Measurements from ENCODE around the gene SEH1L.
"Not testable (repeated sequence)": the region's sequence is repeated elsewhere in the genome, so short reads cannot be mapped to it uniquely, and the experiment has no call there.

SEH1L gene, protein sequence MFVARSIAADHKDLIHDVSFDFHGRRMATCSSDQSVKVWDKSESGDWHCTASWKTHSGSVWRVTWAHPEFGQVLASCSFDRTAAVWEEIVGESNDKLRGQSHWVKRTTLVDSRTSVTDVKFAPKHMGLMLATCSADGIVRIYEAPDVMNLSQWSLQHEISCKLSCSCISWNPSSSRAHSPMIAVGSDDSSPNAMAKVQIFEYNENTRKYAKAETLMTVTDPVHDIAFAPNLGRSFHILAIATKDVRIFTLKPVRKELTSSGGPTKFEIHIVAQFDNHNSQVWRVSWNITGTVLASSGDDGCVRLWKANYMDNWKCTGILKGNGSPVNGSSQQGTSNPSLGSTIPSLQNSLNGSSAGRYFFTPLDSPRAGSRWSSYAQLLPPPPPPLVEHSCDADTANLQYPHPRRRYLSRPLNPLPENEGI

DNA sequence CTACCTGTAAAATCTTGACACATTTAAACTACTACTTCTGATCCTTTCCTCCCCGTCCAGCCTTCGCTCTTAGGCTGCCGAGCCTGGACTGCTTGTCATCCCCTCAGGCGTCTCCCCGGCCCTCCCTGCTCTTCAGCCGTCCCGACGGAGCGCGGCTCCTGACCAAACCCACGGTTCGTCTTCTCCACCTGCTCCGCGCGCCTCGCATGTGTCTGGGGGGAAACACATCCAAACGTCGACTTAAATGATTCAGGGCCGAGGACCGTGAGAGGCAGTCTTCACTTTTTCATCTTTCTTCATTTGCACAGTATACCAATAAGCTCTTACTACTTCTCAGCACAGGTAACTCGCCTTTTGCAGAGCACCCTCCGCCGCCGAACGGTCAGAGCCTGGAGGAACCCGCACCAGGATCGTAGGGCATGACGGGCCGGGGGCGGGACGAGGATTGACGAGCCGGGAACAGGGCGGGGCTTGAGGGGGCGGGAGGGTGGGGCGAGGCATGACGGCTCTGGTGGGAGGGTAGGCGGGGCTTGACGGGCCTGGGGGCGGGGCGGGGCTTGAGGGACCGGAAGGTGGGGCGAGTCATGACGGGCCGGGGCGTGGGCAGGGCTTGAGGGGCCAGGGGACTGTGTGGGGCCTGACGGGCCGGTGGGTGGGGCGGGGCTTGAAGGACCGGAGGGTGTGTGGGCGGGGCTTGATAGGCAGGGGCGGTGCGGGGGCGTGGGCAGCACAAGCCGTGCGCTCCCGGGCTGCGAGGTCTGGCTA lies at the start of gene SEH1L:
Gene SEH1L, plus strand, starts transcription at position 727 of the 765 bp plus-strand sequence. CDS start 111 bp downstream, outside the sequence.
- DNase-seq (ENCODE audit: low read depth), result peak; percentile 95

DNA sequence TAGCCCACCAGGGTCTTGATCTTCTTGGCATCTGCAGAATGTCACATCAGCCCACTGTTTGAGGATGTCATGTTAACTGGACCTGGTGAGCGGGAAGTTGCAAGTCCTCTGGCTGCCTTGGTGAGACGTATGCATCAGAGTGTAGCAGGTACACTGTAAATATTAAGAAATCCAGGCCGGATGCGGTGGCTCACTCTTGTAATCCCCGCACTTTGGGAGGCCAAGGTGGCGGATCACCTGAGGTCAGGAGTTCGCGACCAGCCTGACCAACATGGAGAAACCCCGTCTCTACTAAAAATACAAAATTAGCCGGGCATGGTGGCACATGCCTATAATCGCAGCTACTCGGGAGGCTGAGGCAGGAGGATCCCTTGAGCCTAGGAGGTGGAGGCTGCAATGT lies 46.6 kb upstream of the SEH1L start:
- DNase-seq (ENCODE audit: low read depth), result not testable (repeated sequence)

DNA sequence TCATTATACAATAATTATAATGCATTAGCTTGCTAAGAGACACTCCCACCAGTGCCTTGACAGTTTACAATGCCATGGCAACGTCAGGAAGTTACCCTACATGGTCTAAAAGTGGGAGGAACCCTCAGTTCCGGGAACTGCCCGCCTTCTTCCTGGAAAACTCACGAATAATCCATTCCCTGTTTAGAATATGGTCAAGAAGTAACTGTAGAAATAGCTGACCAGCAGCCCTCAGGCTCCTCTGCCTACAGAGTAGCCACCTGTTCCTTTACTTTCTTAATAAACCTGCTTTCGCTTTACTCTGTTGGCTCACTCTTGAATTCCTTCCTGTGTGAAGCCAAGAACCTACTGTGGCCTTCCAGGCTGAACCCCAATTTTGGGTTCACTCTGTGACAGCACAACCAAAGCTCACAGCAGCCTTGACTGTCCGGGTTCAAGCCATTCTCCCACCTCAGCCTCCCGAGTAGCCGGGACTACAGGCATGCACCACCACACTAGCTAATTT lies 43.7 kb upstream of the SEH1L start:
- DNase-seq (ENCODE audit: low read depth), result peak; percentile 32

DNA sequence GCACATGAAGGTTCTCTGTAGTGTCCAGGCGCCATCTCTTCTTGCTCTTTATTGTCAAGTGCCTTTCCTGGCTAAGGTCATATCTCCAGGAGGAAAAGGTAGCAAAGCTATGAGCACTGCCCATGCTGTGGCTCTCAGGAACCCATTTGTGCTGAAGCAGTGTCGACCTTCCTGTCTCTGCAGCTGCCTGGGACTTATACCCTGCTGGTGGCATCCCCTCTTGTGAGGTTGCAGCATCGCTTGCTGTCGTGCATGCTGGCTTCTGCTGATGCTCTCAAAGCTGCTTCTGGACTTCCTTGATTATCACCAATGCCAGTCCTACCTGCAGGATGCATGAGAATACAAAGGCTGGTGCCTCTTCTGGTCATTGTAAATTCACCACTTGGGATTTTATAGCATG lies 41.7 kb upstream of the SEH1L start:
- DNase-seq (ENCODE audit: low read depth), result no peak

DNA sequence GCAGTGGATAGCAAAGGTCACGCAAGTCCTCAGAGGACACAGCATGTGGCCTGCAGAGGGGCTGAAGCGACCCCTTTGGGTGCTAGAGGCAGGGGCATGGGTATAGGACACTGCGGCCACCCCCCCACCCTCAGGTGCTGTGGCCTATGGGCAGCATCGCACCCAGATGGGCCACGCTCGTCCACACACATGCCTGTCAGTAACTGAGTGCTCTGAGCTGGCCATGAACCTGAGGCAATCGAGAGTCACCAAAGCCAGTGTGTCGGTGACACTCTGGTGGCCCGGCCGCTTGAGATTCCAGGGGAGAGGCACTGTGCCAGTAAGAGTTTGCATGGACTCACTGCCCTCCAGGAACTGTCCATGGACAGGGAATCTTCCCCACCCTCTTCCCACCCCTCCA lies 41.0 kb upstream of the SEH1L start:
- no peak for DNase-seq (ENCODE audit: low read depth)

DNA sequence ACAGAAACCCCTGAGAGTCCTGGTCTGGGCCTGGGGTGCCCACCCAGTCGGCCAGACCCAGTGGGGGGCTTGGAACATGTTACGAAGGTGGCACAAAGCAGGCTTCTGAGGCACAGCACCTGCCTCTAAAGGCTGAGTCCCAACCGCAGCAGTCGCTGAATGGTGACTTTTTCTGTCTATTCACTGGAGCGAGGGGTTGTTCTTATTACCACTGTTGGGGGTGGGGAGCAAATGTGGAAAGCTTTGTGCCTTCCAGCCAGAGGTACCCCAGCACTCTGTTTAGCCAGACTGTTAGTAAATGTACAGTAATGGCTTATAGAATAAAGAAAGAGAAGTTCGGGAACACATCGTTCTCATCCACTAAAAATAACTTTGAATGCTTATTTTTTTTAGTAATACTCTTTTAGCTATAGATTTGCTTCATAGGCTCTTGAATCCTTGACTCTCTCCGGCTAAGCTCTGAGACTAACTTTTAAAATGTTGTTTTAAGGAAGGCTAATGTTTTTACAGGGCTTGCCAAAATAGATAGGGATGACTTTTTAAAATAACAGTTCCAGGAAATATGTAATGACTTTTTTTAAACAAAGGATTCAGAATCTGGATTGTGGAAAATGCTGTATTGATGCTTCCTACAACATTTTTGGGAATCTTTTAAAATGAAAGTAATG lies 40.4 kb upstream of the SEH1L start:
- DNase-seq (ENCODE audit: low read depth), result no peak

DNA sequence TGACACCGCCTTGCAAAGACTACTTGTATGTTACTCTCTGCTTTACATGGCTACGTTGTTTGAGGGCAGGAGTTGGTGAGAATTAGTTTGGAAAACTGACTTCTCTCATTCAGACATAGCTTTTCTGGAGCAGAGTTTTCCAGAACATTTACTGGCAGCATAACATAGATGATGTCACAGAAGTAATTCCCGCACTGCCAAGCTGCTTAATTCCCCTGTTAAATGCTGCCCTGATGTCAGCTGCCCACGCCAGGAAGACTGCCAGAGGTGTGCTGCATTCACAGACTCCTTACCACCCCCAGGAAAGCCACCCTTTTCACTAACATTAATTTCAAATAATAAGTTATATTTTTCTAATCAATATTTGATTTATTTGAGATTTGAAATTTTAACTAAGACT lies 39.1 kb upstream of the SEH1L start:
- no peak for DNase-seq (ENCODE audit: low read depth)

DNA sequence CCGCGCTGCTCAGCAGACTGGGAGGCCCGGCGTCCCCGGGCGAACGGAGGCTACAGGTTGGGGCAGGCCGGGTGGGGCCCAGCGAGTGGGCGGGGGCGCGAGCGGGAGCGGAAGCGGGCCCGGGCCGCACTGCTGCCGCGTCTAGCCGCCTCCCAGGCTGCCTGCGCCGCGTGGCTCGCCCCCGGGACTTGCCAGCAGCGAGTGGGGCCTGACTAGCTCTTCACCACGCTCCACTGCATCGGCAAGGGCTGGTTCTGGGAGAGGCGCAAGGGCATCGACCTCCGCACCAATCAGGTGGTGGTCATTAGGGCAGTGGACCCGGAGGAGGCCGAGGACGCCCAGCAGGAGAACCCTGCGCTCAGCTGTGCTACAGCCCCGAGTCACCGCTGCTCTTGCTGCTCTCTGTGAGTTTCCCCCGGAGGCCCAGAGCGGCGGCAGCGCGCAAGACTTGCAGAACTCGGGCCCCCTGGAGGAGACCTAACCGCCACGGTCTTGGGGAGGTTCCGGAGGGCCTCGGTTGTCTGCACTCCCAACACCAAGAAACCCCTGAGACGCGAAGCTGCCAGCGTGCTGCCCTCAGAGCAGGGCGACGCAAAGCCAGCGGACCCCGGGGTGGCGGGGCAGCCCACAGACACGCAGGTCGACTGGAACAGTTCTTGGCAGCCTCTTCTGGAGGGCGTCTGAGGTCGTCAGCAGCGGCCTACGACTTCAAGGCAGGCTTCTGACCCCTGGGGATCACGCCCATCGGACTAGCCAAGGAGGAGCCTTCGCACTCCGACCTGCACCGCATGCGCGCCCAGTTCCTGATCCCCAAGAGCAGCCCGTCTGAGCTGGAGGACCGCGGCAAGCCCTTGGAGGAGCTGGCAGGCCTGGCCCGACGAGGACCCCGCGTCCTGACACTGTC lies 36.5 kb upstream of the SEH1L start:
- DNase-seq (ENCODE audit: low read depth), result peak; percentile 21

DNA sequence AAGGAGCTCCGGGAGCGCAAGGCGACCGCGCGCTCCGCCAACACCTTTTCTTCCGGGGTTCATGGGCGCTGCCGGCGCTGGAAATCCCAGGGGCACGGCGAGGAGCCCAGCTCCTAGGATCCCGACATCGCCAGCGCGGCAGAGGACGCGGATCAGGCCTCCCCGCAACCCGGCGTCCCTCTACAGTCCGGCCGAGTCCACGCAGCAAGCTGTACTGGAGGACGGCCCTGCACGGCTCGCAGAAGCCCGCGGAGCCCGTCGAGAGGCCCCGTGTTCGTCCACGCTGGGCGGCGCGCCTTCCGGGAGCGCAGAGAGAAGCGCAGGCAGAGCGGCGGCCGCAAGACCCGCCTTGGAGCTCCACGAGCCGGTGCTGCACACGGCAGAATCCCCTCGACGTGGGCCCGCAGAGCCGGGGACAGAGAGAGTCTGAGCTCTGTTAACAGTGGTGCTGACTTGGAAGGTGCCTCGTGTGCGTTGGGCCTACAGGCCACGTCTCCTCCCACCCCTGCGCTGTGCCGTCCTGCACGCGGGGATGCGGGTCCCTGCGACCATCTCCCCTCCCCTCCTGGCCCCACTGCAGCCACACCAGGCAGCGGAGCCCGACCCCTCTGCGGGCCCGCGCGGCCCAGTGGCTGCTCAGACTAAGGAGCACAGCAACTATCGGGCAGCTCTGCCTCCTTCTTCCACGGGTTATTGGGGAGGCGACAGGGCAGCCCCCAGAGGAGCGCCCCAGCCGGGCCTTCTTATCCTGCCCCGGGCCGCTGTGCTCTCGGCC lies 35.7 kb upstream of the SEH1L start:
- DNase-seq (ENCODE audit: low read depth), result no peak

DNA sequence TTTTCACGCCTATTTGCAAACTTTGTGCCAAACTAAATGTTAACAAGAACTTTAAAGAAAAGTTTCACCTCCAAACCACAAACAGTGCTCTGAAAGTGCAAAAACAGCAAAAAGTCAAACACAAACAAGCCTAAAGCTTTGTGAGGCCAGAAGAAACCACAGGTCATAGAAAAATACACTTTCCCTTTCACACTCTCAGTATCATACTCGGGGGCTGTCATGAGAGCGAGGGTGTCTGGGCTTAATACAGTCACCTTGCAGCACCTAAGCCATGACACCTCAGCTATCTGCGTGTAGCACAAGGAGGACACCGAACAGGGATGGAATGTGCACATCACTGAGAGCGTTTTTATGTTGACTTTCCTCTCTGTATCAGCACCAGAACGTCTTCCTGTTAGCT lies 26.6 kb upstream of the SEH1L start:
- DNase-seq (ENCODE audit: low read depth), result no peak

DNA sequence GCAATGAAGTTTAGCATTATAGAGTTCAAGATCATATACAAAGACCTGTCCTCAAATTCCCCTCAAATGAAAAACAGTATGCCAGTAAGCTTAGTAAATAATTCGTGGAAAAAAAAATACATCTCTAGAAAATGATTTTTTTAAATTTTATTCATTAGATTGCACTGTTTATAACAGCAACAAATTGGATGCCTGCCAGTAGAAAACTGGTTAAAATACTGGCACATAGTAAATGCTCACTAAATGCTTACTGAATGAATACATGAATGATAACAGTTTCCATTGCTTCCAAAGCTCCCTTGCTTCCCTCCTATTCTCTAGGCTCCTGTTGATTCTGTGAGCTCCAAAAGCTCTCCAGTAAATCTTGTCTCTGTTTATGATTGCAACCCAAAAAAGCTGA lies 25.5 kb upstream of the SEH1L start:
- no peak for DNase-seq (ENCODE audit: low read depth)

DNA sequence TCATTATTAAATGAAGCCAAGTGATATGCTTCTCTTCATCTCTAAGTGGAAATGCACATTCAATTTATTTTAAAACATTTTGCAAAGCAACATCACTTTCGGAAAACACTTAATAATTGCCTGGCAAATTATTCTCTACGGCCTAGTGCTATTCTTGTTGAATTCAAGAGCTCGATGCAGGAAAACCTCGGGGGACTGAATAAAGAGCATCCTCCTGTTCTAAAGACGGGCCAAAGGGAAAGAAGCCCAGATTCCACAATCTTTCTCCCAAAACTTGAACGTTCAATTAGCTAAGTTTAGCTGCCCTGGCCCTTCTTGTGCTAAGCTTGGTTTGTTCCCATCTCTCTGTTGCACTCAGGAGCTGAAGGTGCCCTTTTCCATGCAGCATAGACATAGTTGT lies 23.2 kb upstream of the SEH1L start:
- no peak for DNase-seq (ENCODE audit: low read depth)

DNA sequence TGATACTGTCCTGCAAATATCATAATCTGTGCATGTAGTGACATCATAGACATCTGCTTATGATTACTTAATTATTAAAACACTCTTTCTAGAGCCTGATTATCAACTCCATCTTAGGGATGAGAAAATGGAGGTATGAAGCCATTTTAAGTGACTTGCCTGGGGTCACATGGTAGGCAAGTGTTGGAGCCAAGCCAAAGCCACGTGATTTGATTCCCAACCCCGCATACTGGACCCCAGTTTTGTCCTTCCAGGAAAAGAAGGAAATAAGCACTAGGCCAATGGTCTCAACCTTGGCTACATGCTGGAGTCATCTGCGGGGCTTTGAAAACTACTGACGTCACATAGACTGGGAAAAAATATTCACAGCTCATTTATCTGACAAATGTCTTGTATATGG lies 19.6 kb upstream of the SEH1L start:
- DNase-seq (ENCODE audit: low read depth), result no peak

DNA sequence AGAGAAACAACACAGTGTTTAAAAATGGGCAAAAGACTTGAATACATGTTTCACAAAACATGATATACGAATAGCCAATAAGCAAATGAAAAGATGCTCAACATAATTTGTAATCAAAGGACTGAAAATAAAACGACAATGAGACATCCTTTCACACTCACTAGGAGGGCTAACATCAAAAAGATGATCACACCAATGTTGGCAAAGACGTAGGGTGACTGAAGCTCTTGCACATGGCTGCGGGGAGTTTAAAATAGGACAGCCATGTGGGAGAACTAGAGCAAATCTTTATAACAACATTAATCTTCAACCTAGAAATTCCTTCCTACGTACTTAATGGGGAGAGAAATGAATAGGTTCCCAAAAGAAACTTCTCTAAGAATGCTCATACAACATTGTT lies 19.2 kb upstream of the SEH1L start:
- DNase-seq (ENCODE audit: low read depth), result no peak

DNA sequence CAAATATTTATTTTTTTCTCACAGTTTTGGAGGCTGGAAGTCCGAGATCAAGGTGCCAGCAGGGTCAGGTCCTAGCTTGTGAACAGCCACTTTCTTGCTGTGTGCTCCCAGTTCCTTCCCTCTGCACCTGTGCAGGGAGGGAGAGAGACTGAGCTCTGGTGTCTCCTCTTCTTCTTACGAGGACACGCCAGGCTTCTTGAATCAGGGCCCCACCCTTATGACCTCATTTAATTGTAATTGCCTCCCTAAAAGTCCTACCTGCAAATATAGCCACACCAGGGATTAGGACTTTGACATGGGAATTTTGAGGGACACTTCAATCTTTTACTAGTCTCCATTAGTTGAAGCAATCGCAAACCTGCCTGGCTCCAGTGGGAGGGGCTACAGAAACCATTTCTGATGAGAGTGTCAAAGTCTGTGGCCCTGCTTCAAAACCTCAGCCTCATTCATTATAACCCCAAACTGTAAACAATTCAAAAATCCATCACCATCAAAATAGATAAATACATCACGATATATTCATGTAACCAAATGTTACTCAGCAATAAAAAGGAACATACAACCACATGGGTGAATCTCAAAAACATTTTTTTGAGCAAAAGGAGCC lies 18.2 kb upstream of the SEH1L start:
- DNase-seq (ENCODE audit: low read depth), result no peak

DNA sequence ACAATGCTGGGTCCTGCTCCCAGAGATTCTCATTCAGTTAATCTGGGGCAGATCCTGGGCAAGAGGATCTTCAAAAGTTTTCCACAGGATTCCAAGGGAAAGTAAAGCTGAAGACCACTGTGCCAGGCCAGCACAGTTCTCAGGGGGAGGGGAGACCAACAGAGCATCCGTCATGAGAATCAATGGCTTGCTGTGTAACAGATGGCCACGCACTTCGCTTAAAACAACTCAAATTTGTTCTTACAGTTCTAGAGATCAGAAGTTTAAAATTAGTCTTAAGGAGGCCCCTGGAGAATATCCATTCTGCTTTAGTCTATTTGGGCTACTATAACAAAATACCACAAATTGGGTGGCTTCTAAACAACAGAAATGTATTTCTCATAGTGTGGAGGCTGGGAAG lies 17.4 kb upstream of the SEH1L start:
- DNase-seq (ENCODE audit: low read depth), result no peak

DNA sequence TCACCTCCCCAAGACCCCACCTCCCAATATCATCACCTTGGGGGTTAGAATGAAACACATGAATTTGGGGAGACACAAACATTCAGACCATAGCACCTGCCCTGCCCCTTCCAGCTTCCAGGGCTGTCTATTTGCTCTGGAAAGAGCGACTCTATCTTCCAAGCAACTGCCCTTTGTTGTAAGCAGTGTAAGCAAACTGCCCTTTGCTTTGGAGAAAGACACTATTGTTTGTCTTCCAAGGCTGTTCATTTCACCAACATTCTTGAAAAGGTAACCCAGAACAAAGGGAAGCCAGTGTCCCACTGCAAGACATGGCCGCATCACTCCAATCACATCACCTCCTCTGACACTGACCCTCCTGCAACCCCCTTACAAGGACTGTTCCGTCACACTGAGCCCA lies 16.9 kb upstream of the SEH1L start:
- DNase-seq (ENCODE audit: low read depth), result no peak

DNA sequence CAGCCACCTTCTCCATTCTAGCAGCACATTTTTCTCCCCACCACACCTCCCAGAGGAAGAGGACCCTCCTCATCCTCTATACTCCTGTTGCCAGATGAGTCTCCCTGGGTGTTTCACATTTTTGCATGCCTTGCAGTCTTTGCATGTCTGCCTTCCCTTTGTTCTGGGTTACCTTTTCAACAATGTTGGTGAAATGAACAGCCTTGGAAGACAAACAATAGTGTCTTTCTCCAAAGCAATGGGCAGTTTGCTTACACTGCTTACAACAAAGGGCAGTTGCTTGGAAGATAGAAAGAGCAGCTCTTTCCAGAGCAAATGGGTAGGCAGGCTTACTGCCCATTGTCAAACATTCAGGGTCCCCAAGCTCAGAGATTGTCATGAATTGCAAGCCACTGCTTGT lies 14.5 kb upstream of the SEH1L start:
- no peak for DNase-seq (ENCODE audit: low read depth)

DNA sequence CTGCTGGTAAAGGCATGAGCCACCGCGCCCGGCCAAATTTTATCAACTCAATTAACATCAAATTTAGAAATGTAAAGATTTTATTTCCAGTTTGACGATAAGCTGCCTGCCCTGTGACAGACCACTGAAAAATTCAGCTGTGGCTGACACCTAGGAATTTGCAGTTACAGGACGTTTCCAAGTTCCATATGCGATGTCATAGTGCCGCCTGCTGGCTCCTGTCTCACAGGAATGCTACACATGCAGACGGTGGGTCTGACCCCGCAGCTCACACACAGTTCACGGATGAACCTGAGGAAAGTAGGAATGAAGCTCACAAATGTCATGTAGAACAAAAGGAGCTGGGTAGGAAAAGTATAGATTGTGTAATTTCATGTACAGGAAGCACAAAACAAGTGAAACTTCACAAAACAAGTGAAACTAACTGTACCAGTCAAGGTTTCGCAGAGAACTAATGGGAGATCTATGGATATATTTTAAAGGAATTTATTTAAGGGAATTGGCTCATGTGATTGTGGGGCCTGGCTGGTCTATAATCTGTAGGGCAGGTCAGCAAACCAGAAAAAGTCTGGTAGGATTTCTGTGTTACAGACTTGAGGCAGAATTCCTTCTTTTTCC lies 13.2 kb upstream of the SEH1L start:
- DNase-seq (ENCODE audit: low read depth), result peak; percentile 79

DNA sequence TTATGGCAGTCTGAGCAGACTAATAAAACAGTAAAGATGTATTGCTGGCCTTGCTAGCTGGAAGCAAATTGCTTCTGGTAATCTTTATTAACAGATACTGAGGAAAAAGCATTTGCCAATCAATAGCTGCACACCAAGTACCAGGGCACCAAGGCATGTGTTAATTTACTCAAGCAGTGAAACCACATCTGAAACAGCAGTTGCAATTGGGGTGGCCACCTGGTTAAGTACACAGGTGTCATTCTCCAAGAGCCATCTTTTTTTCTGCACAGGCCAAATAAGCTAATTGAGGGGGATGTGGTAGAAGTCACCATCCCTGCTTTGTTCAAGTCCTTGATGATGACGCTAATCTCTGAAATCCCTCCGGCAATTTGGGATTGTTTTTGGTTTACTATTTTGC lies 8.6 kb upstream of the SEH1L start:
- DNase-seq (ENCODE audit: low read depth), result no peak
